Measurements from ENCODE around the gene INAFM2.

INAFM2 gene

GRCh38 chr15:40340038-40340739 is 16.7 kb downstream of the INAFM2 start:
- no peak for TF ChIP-seq EZH2 (IDR thresholded peaks at IDR 0.05; ENCODE audit: borderline replicate concordance, low read length)
- TF ChIP-seq, protein P1, sequence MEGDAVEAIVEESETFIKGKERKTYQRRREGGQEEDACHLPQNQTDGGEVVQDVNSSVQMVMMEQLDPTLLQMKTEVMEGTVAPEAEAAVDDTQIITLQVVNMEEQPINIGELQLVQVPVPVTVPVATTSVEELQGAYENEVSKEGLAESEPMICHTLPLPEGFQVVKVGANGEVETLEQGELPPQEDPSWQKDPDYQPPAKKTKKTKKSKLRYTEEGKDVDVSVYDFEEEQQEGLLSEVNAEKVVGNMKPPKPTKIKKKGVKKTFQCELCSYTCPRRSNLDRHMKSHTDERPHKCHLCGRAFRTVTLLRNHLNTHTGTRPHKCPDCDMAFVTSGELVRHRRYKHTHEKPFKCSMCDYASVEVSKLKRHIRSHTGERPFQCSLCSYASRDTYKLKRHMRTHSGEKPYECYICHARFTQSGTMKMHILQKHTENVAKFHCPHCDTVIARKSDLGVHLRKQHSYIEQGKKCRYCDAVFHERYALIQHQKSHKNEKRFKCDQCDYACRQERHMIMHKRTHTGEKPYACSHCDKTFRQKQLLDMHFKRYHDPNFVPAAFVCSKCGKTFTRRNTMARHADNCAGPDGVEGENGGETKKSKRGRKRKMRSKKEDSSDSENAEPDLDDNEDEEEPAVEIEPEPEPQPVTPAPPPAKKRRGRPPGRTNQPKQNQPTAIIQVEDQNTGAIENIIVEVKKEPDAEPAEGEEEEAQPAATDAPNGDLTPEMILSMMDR (IDR thresholded peaks at IDR 0.05; ENCODE audit: low read length): no peak

DNA sequence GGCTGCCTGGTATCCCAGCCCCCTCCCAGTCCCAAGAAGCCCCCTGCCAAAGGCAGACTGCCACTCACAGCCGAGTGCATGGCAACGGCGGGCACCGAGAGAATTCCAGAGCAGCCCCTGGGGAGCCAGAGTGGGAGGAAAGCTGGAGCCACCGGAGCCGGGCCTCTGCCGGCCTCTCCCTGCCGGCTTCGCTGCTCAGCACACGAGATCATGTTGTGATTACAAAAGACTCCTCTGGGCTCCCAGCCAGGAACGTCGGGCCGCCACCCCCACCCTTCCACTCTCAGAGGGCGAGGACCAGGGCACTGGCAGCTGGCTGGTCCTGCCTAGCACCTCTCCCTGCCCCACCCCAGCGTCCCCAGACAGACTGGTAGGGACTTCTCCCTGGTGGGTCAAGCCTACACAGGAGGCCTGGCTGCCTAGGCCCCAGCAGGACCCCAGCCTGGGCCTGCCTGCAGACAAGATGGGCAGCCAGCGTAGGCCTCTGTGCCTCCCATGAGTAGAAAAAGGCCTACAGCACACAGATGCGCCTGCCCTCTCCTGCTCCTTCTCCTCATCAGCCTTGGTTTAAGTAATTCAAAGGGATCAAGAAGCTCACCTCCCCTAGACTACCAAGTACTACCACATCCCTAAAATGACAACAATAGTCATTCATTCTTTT is 17.4 kb downstream of the INAFM2 start, which contains the start of gene CCDC9B:
Gene CCDC9B (minus strand): TSS at position 200 of the 661 bp plus-strand sequence. CDS start 120 bp downstream, at position 80.
- H3K4me1 ChIP-seq (ENCODE audit: insufficient read depth, low read length, severe bottlenecking): peaks cover 7% of the 10 kb centered on the region
- H3K36me3 ChIP-seq (ENCODE audit: insufficient read depth, low read length): no peaks in the 10 kb centered on the region
- H3K27me3 ChIP-seq (ENCODE audit: insufficient read depth, low read length): no peaks in the 10 kb centered on the region; the same call in 1 of the 2 replicates
- no peak within 1 kb of the TSS for H3K9ac ChIP-seq (ENCODE audit: low read length)
- no peaks in the 10 kb centered on the region for H3K9me3 ChIP-seq (ENCODE audit: low read length)
- no peaks in the 10 kb centered on the region for H4K20me1 ChIP-seq (ENCODE audit: insufficient read depth, low read length)
- no peak within 1 kb of the TSS for H3K27ac ChIP-seq (ENCODE audit: low read depth, low read length, poor library complexity, severe bottlenecking)
- no peak within 1 kb of the TSS for H3K4me3 ChIP-seq (ENCODE audit: low read depth, low read length, poor library complexity, severe bottlenecking)
- H3F3A ChIP-seq (ENCODE audit: insufficient read depth, low read length): no peaks in the 10 kb centered on the region
- no peaks in the 10 kb centered on the region for H3K9me2 ChIP-seq (ENCODE audit: low read depth, low read length)
- no peak for TF ChIP-seq EZH2 (IDR thresholded peaks at IDR 0.05; ENCODE audit: borderline replicate concordance, low read length)
- TF ChIP-seq, protein P1 (IDR thresholded peaks at IDR 0.05; ENCODE audit: low read length): no peak
- H3K79me2 ChIP-seq (ENCODE audit: insufficient read depth, low read length): no peaks in the 10 kb centered on the region
- no peak within 1 kb of the TSS for H3K4me2 ChIP-seq (ENCODE audit: low read length)
- H2AFZ ChIP-seq (ENCODE audit: low read length): no peak within 1 kb of the TSS

More at GRCh38 chr15:40340038-40340739, 16.7 kb downstream of the INAFM2 start:
- Histone ChIP-seq H3K36me3 (ENCODE audit: insufficient read depth, low read length) (no peaks in the 10 kb centered on the region), H3K4me2 (ENCODE audit: low read length) (no peak overlapping the region), H3K4me3 (ENCODE audit: low read depth, low read length, poor library complexity, severe bottlenecking) (no peak overlapping the region), H3K9me3 (ENCODE audit: low read length) (no peaks in the 10 kb centered on the region), H2AFZ (ENCODE audit: low read length) (no peak overlapping the region), H3K9ac (ENCODE audit: low read length) (no peak overlapping the region), H3K27me3 (ENCODE audit: insufficient read depth, low read length) (no peaks in the 10 kb centered on the region; the same call in 1 of the 2 replicates), H4K20me1 (ENCODE audit: insufficient read depth, low read length) (no peaks in the 10 kb centered on the region), H3F3A (ENCODE audit: insufficient read depth, low read length) (no peaks in the 10 kb centered on the region), H3K4me1 (ENCODE audit: insufficient read depth, low read length, severe bottlenecking) (peaks cover 7% of the 10 kb centered on the region), H3K9me2 (ENCODE audit: low read depth, low read length) (no peaks in the 10 kb centered on the region), H3K27ac (ENCODE audit: low read depth, low read length, poor library complexity, severe bottlenecking) (no peak overlapping the region), H3K79me2 (ENCODE audit: insufficient read depth, low read length) (no peaks in the 10 kb centered on the region)

- H2AFZ ChIP-seq (ENCODE audit: low read length): no peak overlapping the region
- H3K79me2 ChIP-seq (ENCODE audit: insufficient read depth, low read length): no peaks in the 10 kb centered on the region
- no peaks in the 10 kb centered on the region for H3K9me3 ChIP-seq (ENCODE audit: low read length)
- no peaks in the 10 kb centered on the region for H3F3A ChIP-seq (ENCODE audit: insufficient read depth, low read length)
- H3K4me2 ChIP-seq (ENCODE audit: low read length): no peak overlapping the region
- no peaks in the 10 kb centered on the region; the same call in 1 of the 2 replicates for H3K27me3 ChIP-seq (ENCODE audit: insufficient read depth, low read length)
- no peaks in the 10 kb centered on the region for H3K36me3 ChIP-seq (ENCODE audit: insufficient read depth, low read length)
- H3K9me2 ChIP-seq (ENCODE audit: low read depth, low read length): no peaks in the 10 kb centered on the region
- TF ChIP-seq EZH2 (IDR thresholded peaks at IDR 0.05; ENCODE audit: borderline replicate concordance, low read length): no peak
- TF ChIP-seq, protein P1 (IDR thresholded peaks at IDR 0.05; ENCODE audit: low read length): no peak
- no peak overlapping the region for H3K9ac ChIP-seq (ENCODE audit: low read length)
- H3K4me3 ChIP-seq (ENCODE audit: low read depth, low read length, poor library complexity, severe bottlenecking): no peak overlapping the region
- no peak overlapping the region for H3K27ac ChIP-seq (ENCODE audit: low read depth, low read length, poor library complexity, severe bottlenecking)
- no peaks in the 10 kb centered on the region for H3K4me1 ChIP-seq (ENCODE audit: insufficient read depth, low read length, severe bottlenecking)
- H4K20me1 ChIP-seq (ENCODE audit: insufficient read depth, low read length): no peaks in the 10 kb centered on the region
Observed at GRCh38 chr15:40342416-40343320, 19.2 kb downstream of the INAFM2 start.

Data from OCI-LY1 (cell line).